Bronchus fibroblast of lung (primary cell): ENCODE data around the gene LAMA1. TPM values are rescaled to one million over a fixed set of nuclear protein-coding genes. Genes with fewer than 3 reads are reported as not detected.

Experiments
- total RNA-seq: library from RNA; depleted of rRNA; stranded (reverse); fragments of >200 nt; gene quantifications from 2 replicates; pipeline ENCODE4 v1.2.3, GENCODE V29; 2015

Gene LAMA1
- 6.2 and 7.0 TPM in 2 replicates for total RNA-seq

GRCh38 chr18:7117390-7118355 is at the start of gene LAMA1:
Gene LAMA1, minus strand, starts transcription at chr18:7117797. Its CDS starts 77 bp downstream, at chr18:7117720.

Other genes starting within 250 kb of the LAMA1 start
- gene LRRC30, start 113.3 kb upstream of the LAMA1 start, total RNA-seq = not detected in 2 replicates